GM12878 (cell line): ENCODE results near the gene ASIC2. TPM values are rescaled to one million over a fixed set of nuclear protein-coding genes. Genes with fewer than 3 reads are reported as not detected.

Experiments
- ATAC-seq: fragments of 200-7000 bp; cut with Tn5 transposase; 3 replicates; pipeline ENCODE4 v1.9.1; 2020; ENCODE audit warnings: mild to moderate bottlenecking, moderate library complexity
- BruUV-seq: library from RNA; stranded (reverse); fragments of 400-500 nt; replicated peaks from 2 replicates; lab custom pipeline; 2021; lab: Mats Ljungman, UMichigan
- CTCF ChIA-PET: fragments of 300-600 bp; sonication (Branson Sonifier 250); formaldehyde crosslinking; extraction: SDS; loops from one replicate; lab custom pipeline; 2021; ENCODE audit warnings: inconsistent platforms; lab: Yijun Ruan, JAX
- POLR2A ChIA-PET: fragments of 350-600 bp; formaldehyde crosslinking; extraction: SDS; loops from one replicate; lab custom pipeline; 2021; ENCODE audit warnings: inconsistent platforms; lab: Charles Lee
- RAD21 ChIA-PET: fragments of 300-600 bp; sonication (Branson Sonifier 250); formaldehyde crosslinking; loops from one replicate; lab custom pipeline; 2023; ENCODE audit warnings: antibody characterized with exemption; ENCODE audit not compliant: unreplicated experiment; lab: Charles Lee
- SMC1A ChIA-PET: fragments of 300-600 bp; sonication (Branson Sonifier 250); formaldehyde crosslinking; loops from one replicate; lab custom pipeline; 2023; ENCODE audit not compliant: unreplicated experiment, uncharacterized antibody; lab: Charles Lee
- DNase-seq: peaks from one replicate; pipeline ENCODE4 v3.0.0-alpha.2; 2011; ENCODE audit warnings: low read depth, low spot score
- FAIRE-seq: peaks from 3 replicates; lab custom pipeline; 2011; peaks lifted over from hg19 to GRCh38; lab: Jason Lieb, UNC
- H2AFZ ChIP-seq: 2 replicates; pipeline ENCODE4 v1.6.0; 2011; ENCODE audit warnings: low read depth, low read length, control low read depth; ENCODE audit not compliant: control insufficient read depth
- H3K27ac ChIP-seq: 2 replicates; pipeline ENCODE4 v1.5.1; 2011; ENCODE audit warnings: control low read depth; ENCODE audit not compliant: control insufficient read depth, insufficient read depth
- H3K27me3 ChIP-seq, 2 experiments: replicated peaks in 1 of 2; 2 replicates each; pipeline versions ENCODE4 v1.6.0 to v1.6.1; 2011; ENCODE audit warnings: low read length in 1 of 2; ENCODE audit not compliant: control insufficient read depth in 2 of 2, insufficient read depth in 2 of 2
- H3K36me3 ChIP-seq, 2 experiments: 2 replicates each; pipeline ENCODE4 v1.5.1; 2011; ENCODE audit warnings: low read length in 1 of 2; ENCODE audit not compliant: control insufficient read depth in 2 of 2, insufficient read depth in 2 of 2
- H3K4me1 ChIP-seq: 2 replicates; pipeline ENCODE4 v1.6.1; 2011; ENCODE audit warnings: mild to moderate bottlenecking, low read length, moderate library complexity, mixed read lengths; ENCODE audit not compliant: control insufficient read depth, insufficient read depth
- H3K4me2 ChIP-seq: 2 replicates; pipeline ENCODE4 v1.6.0; 2011; ENCODE audit warnings: control low read depth; ENCODE audit not compliant: control insufficient read depth, insufficient read depth
- H3K4me3 ChIP-seq: fragments of 200-600 bp; sonication (generic); 2 replicates; pipeline ENCODE4 v1.5.1; 2016
- H3K79me2 ChIP-seq: 2 replicates; pipeline ENCODE4 v1.6.0; 2011; ENCODE audit warnings: low read length; ENCODE audit not compliant: control insufficient read depth, insufficient read depth
- H3K9ac ChIP-seq: 2 replicates; pipeline ENCODE4 v1.8.0; 2011; ENCODE audit warnings: low read length, control low read depth, mixed read lengths; ENCODE audit not compliant: control insufficient read depth, insufficient read depth
- H3K9me3 ChIP-seq: replicated peaks from 3 replicates; pipeline ENCODE4 v1.5.1; 2011; ENCODE audit warnings: mild to moderate bottlenecking, low read length; ENCODE audit not compliant: control insufficient read depth, insufficient read depth
- H4K20me1 ChIP-seq: 2 replicates; pipeline ENCODE4 v1.6.0; 2011; ENCODE audit not compliant: control insufficient read depth, insufficient read depth
- CTCF ChIP-seq, 3 experiments: IDR thresholded peaks in 2 of 3; conservative IDR thresholded peaks in 1 of 3; 2 replicates each; pipeline ENCODE4 v1.5.1; 2011; ENCODE audit warnings: low read depth in 3 of 3, low read length in 3 of 3, mild to moderate bottlenecking in 3 of 3, control low read depth in 2 of 3, moderate library complexity in 2 of 3, inconsistent platforms in 1 of 3, mixed read lengths in 1 of 3; ENCODE audit not compliant: control insufficient read depth in 2 of 3, insufficient read depth in 1 of 3; ENCODE audit errors: extremely low read depth in 1 of 3
- WGBS: methylation state at CpG from one replicate; pipeline ENCODE4 v1.1.6; 2016; ENCODE audit warnings: low lambda C conversion rate; ENCODE audit not compliant: insufficient replicate concordance, insufficient coverage; ENCODE audit errors: missing lambda C conversion rate; 5-methylcytosine and 5-hydroxymethylcytosine counted together
- in situ Hi-C: fragments of 300-500 bp; cut with MboI; formaldehyde crosslinking; loops from 9 replicates; pipeline ENCODE4 v1.14.3; 2018; ENCODE audit warnings: mixed read lengths
- intact Hi-C: fragments of 100-400 bp; cut with micrococcal nuclease; formaldehyde crosslinking; loops from one replicate; pipeline ENCODE4 v1.14.2; 2022; ENCODE audit not compliant: unreplicated experiment
- polyA plus RNA-seq, 11 experiments: library from polyadenylated mRNA; depleted of rRNA in 4 of 11; unstranded in 6 of 11; stranded (reverse) in 5 of 11; fragments of >200 nt; fragmentation: Nextera tagmentation in 4 of 11; fragmentation: Illumina TruSeq in 1 of 11; extraction: Ambion mirVana in 4 of 11; extraction: Trizol in 1 of 11; gene quantifications; 1 replicate in 1 of 11; 2 replicates in 10 of 11; pipeline versions ENCODE4 v1.2.1 to v1.2.3, GENCODE V29; 2011 to 2016; ENCODE audit warnings: inconsistent platforms in 2 of 11, missing spikeins in 2 of 11, low read depth in 1 of 11
- total RNA-seq, 4 experiments: library from RNA; depleted of rRNA in 3 of 4; stranded (reverse); fragments of >200 nt in 3 of 4; fragmentation: Illumina TruSeq in 1 of 4; extraction: Trizol in 1 of 4; gene quantifications; 2 replicates each; pipeline versions ENCODE4 v1.2.1 to v1.2.3, GENCODE V29; 2013 to 2021
- TF ChIP-seq, protein P1 (sequence below): fragments of 450-650 bp; IDR thresholded peaks from 2 replicates; pipeline ENCODE4 v1.6.1; 2017; ENCODE audit warnings: mild to moderate bottlenecking, moderate library complexity

ASIC2 gene
- total and polyA plus RNA-seq, 10 of the 15 experiments (the other 5 are each of a cell fraction or from before 2014, with no cell fraction given): not detected

- ChIA-PET SMC1A (no interaction called here), CTCF (no interaction called here), RAD21 (no interaction called here), POLR2A (no interaction called here)
- H3K4me1 ChIP-seq: no peaks in the 10 kb centered on the region
- H4K20me1 ChIP-seq: no peaks in the 10 kb centered on the region
- H3K9me3 ChIP-seq: no peaks in the 10 kb centered on the region
- H3K4me3 ChIP-seq: no peak overlapping the region
- H3K36me3 ChIP-seq: no peaks in the 10 kb centered on the region
- H3K27me3 ChIP-seq: no peaks in the 10 kb centered on the region; a peak in 1 of 4 replicates
- intact Hi-C loops: no loop called here
- 13% methylated on average over 5 of the region's 5 CpGs for WGBS
- DNase-seq: no peak
- no TSS peak for BruUV-seq
- H3K79me2 ChIP-seq: no peaks in the 10 kb centered on the region
- no peak for ATAC-seq
- TF ChIP-seq CTCF (IDR thresholded peaks at IDR 0.05 in 2 of 3, conservative IDR thresholded peaks at IDR 0.05 in 1 of 3; ENCODE audit: control insufficient read depth in 2 of 3, extremely low read depth in 1 of 3, insufficient read depth in 1 of 3, low read depth in 3 of 3, low read length in 3 of 3): 0 out of 6 replicates have a peak, but pooled peaks of 1 of the 3 experiments have one; percentile 7
- TF ChIP-seq, protein P1, sequence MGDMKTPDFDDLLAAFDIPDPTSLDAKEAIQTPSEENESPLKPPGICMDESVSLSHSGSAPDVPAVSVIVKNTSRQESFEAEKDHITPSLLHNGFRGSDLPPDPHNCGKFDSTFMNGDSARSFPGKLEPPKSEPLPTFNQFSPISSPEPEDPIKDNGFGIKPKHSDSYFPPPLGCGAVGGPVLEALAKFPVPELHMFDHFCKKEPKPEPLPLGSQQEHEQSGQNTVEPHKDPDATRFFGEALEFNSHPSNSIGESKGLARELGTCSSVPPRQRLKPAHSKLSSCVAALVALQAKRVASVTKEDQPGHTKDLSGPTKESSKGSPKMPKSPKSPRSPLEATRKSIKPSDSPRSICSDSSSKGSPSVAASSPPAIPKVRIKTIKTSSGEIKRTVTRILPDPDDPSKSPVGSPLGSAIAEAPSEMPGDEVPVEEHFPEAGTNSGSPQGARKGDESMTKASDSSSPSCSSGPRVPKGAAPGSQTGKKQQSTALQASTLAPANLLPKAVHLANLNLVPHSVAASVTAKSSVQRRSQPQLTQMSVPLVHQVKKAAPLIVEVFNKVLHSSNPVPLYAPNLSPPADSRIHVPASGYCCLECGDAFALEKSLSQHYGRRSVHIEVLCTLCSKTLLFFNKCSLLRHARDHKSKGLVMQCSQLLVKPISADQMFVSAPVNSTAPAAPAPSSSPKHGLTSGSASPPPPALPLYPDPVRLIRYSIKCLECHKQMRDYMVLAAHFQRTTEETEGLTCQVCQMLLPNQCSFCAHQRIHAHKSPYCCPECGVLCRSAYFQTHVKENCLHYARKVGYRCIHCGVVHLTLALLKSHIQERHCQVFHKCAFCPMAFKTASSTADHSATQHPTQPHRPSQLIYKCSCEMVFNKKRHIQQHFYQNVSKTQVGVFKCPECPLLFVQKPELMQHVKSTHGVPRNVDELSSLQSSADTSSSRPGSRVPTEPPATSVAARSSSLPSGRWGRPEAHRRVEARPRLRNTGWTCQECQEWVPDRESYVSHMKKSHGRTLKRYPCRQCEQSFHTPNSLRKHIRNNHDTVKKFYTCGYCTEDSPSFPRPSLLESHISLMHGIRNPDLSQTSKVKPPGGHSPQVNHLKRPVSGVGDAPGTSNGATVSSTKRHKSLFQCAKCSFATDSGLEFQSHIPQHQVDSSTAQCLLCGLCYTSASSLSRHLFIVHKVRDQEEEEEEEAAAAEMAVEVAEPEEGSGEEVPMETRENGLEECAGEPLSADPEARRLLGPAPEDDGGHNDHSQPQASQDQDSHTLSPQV: no peak
- H3K4me2 ChIP-seq: no peak overlapping the region
- in situ Hi-C loops: no loop called here
- no peak for FAIRE-seq
- no peak overlapping the region for H3K27ac ChIP-seq
- no peak overlapping the region for H3K9ac ChIP-seq
- no peak overlapping the region for H2AFZ ChIP-seq
Observed at GRCh38 chr17:33335491-33336173, 42.5 kb upstream of the ASIC2 start.
